ENCODE results near the gene EPHB1.

GRCh38 chr3:134939978-134940377 lies 144.9 kb downstream of the EPHB1 start:
- TF ChIP-seq POLR2AphosphoS5 (IDR thresholded peaks at IDR 0.05; ENCODE audit: borderline replicate concordance, low read depth, low read length) (no peak), EZH2 (IDR thresholded peaks at IDR 0.05) (no peak)
